ENCODE measurements around the gene INTS11.

Gene INTS11

DNA sequence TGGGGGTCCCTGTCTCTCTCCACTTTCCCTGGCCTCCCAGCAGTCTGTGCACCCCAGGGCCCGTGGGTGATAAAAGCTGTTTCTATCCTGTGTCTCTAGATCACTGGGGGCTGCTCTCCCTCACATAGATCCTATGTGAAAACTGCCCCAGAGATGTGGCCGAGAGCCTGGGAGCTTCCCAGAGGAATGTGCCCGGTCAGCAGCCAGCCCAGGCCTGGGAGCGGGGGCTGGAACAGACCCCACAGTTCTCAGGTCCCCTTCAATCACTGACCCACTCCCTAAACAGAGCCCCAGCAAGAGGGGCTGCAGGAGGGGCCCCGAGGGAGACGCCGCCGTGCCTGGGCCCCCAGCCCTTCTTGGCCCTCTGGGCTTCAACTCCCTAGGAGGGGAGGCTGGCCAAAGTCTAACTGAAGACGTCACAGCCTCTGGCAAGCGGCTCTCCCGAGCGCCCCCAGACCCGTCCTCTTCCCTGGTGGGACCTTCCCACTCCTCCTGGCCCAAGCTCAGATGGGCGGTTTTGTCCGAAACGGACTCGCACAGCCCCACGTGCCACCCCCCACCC is 33.5 kb upstream of the INTS11 start:
- CTCF ChIA-PET = interaction anchor here (0.6 to 1.7 kb wide), 2 partner anchors 14 to 147 kb away, joined by 3 to 5 read pairs; no protein-coding TSS in a partner anchor
- TF ChIP-seq, protein P1, sequence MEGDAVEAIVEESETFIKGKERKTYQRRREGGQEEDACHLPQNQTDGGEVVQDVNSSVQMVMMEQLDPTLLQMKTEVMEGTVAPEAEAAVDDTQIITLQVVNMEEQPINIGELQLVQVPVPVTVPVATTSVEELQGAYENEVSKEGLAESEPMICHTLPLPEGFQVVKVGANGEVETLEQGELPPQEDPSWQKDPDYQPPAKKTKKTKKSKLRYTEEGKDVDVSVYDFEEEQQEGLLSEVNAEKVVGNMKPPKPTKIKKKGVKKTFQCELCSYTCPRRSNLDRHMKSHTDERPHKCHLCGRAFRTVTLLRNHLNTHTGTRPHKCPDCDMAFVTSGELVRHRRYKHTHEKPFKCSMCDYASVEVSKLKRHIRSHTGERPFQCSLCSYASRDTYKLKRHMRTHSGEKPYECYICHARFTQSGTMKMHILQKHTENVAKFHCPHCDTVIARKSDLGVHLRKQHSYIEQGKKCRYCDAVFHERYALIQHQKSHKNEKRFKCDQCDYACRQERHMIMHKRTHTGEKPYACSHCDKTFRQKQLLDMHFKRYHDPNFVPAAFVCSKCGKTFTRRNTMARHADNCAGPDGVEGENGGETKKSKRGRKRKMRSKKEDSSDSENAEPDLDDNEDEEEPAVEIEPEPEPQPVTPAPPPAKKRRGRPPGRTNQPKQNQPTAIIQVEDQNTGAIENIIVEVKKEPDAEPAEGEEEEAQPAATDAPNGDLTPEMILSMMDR (IDR thresholded peaks at IDR 0.05; ENCODE audit: control extremely low read depth, extremely low read depth, low read depth, missing control alignments) = no peak
- DNase-seq (ENCODE audit: extremely low spot score) = no peak
- POLR2A ChIA-PET = no interaction called here

- ChIA-PET CTCF (interaction anchor here (1.7 kb wide), 1 partner anchor 15 kb away, joined by 5 read pairs; no protein-coding TSS in a partner anchor), POLR2A (no interaction called here)
- no peak for DNase-seq (ENCODE audit: extremely low spot score)
These were observed 32.4 kb upstream of the INTS11 start for GRCh38 chr1:1356796-1357401.

GRCh38 chr1:1356166-1356795 is 31.8 kb upstream of the INTS11 start:
- no peak for DNase-seq (ENCODE audit: extremely low spot score)
- ChIA-PET CTCF (no interaction called here), POLR2A (no interaction called here)
- TF ChIP-seq, protein P1 (IDR thresholded peaks at IDR 0.05; ENCODE audit: control extremely low read depth, extremely low read depth, low read depth, missing control alignments) = no peak

More at GRCh38 chr1:1356796-1357401, 32.4 kb upstream of the INTS11 start:
- TF ChIP-seq, protein P1 (IDR thresholded peaks at IDR 0.05; ENCODE audit: control extremely low read depth, extremely low read depth, low read depth, missing control alignments) = no peak

- ChIA-PET POLR2A (no interaction called here), CTCF (no interaction called here)
These were observed 31.0 kb upstream of the INTS11 start for GRCh38 chr1:1355416-1355815.

DNA sequence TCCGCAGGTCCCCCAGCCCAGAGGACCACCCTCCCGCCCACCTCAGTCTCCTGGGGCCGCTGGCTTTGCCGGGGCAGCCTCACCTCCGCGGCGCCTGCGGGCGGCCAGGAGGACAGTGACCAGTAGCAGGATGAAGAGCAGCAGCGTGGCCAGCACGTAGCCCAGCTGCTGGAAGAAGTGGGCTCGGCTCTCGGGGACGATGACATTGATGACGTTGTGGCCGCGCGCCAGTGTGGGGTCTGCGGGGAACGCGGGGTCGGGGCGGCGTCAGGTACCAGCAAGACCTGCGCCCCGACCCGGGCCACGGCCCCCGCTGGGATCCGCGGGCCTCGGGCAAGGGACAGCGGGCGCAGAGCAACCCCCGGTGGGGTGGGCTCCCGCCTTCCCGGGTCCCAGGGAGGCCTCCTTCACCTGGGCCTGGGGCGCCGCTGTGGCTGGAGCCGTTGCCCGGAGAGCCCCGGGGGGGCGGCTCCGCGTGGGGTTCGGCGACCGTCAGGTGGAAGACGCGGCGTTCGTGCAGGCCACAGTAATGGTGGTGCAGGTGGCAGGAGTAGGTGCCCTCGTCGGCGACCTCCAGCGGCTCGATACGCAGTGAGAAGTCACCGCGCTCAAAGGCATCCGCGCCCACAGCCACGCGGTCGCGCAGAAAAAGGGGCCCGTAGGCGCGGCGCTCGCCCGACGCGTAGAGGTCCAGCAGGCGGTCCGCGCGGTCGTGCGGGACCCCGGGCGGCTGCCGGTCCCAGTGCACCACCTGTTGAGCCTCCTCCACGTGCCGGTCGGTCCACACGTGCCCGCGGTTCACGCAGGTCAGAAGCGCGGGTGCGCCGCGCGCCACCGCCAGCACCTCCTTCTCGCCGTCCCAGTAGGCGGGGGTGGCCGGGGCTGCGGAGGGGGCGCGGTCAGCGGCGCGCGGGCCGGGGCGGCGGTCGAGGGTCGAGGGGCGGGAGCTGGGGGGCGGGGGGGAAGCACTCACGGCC is 30.1 kb upstream of the INTS11 start:
- CTCF ChIA-PET = interaction anchor here (3.1 kb wide), 1 partner anchor 16 kb away, joined by 29 read pairs; no protein-coding TSS in a partner anchor

More at GRCh38 chr1:1355416-1355815, 31.0 kb upstream of the INTS11 start:
- no peak for DNase-seq (ENCODE audit: extremely low spot score)
- TF ChIP-seq, protein P1 (IDR thresholded peaks at IDR 0.05; ENCODE audit: control extremely low read depth, extremely low read depth, low read depth, missing control alignments) = no peak

More for the DNA sequence above, 30.1 kb upstream of the INTS11 start:
- POLR2A ChIA-PET = no interaction called here
- no peak for DNase-seq (ENCODE audit: extremely low spot score)
- TF ChIP-seq, protein P1 (IDR thresholded peaks at IDR 0.05; ENCODE audit: control extremely low read depth, extremely low read depth, low read depth, missing control alignments) = no peak
